T-helper 17 cell (primary cell): ENCODE results near the gene PTPRR. TPM values are rescaled to one million over a fixed set of nuclear protein-coding genes. Genes with fewer than 3 reads are reported as not detected.

ENCODE experiments used
- ATAC-seq: fragments of 150-1000 bp; cut with Tn5 transposase; 2 replicates; pipeline ENCODE4 v1.10.0; 2021; ENCODE audit warnings: mild to moderate bottlenecking, moderate library complexity
- DNase-seq, 3 donors: peaks; one replicate each; pipeline versions ENCODE4 v3.0.0 to v3.0.0-alpha.2; 2020 to 2021
- H3K9me3 ChIP-seq: one replicate; pipeline ENCODE4 v1.7.0; 2013; ENCODE audit warnings: low read length, mild to moderate bottlenecking; ENCODE audit not compliant: control insufficient read depth, poor library complexity, severe bottlenecking
- H3K27ac Mint-ChIP-seq: one replicate; pipeline ENCODE4 v1.8.0; 2022; ENCODE audit warnings: mild to moderate bottlenecking, moderate library complexity, mixed read lengths
- H3K27me3 Mint-ChIP-seq: one replicate; pipeline ENCODE4 v1.8.0; 2022; ENCODE audit warnings: mixed read lengths
- H3K36me3 Mint-ChIP-seq: one replicate; pipeline ENCODE4 v1.8.0; 2022; ENCODE audit warnings: low read depth, mixed read lengths
- H3K4me1 Mint-ChIP-seq: one replicate; pipeline ENCODE4 v1.8.0; 2022; ENCODE audit warnings: mild to moderate bottlenecking, mixed read lengths
- H3K4me3 Mint-ChIP-seq: one replicate; pipeline ENCODE4 v1.8.0; 2022; ENCODE audit warnings: mild to moderate bottlenecking, moderate library complexity, mixed read lengths
- total RNA-seq, 4 donors: library from RNA in 2 of 4; stranded (reverse) in 2 of 4; gene quantifications; one replicate each; pipeline ENCODE4 v1.2.3 and lab custom pipeline; 2022 to 2026

PTPRR gene
- total RNA-seq, 2 donors from 2014 or later, result not detected

DNA sequence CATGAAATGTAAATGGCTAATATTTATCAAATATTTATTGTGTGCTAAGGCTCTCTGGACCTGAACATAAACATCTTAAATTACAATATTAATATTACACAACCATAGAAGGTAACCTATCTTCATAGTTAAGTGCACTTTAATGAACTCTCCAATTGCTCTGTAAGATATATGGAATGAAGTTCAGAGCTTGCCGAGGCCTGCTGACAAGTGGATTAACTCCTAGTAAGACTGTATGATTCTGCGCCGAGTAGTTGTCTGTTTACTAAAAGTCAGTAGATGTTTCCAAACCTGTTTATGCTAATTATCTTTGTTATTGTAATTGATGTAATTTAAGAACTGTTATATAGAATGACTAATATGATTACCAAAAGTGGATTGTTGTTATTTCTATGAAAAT, 77.2 kb downstream of the PTPRR start:
- no peaks in the 10 kb centered on the region for H3K36me3 Mint-ChIP-seq
- H3K27ac Mint-ChIP-seq, result no peak overlapping the region
- DNase-seq, result no peak

GRCh38 chr12:70842942-70843341, 77.6 kb downstream of the PTPRR start:
- H3K27ac Mint-ChIP-seq, result no peak overlapping the region
- no peaks in the 10 kb centered on the region for H3K36me3 Mint-ChIP-seq
- no peaks in the 10 kb centered on the region for H3K4me1 Mint-ChIP-seq
- DNase-seq, result no peak
- ATAC-seq, result no peak
- no peaks in the 10 kb centered on the region for H3K27me3 Mint-ChIP-seq
- no peak overlapping the region for H3K4me3 Mint-ChIP-seq
- no peaks in the 10 kb centered on the region for H3K9me3 ChIP-seq

More for the DNA sequence above, 77.2 kb downstream of the PTPRR start:
- Mint-ChIP-seq H3K4me1 (no peaks in the 10 kb centered on the region), H3K27me3 (no peaks in the 10 kb centered on the region), H3K4me3 (no peak overlapping the region)
- no peaks in the 10 kb centered on the region for H3K9me3 ChIP-seq
- no peak for ATAC-seq

- ATAC-seq (no peak), DNase-seq (no peak)
- Mint-ChIP-seq H3K36me3 (no peaks in the 10 kb centered on the region), H3K4me3 (no peak overlapping the region), H3K4me1 (no peaks in the 10 kb centered on the region), H3K27me3 (no peaks in the 10 kb centered on the region), H3K27ac (no peak overlapping the region)
- H3K9me3 ChIP-seq, result no peaks in the 10 kb centered on the region
These were observed 78.4 kb downstream of the PTPRR start for GRCh38 chr12:70842136-70842535.

- H3K4me3 Mint-ChIP-seq, result no peak overlapping the region
- DNase-seq (no peak), ATAC-seq (no peak)
- H3K4me1 Mint-ChIP-seq, result no peaks in the 10 kb centered on the region
- no peaks in the 10 kb centered on the region for H3K9me3 ChIP-seq
- H3K27me3 Mint-ChIP-seq, result no peaks in the 10 kb centered on the region
- H3K27ac Mint-ChIP-seq, result no peak overlapping the region
- no peaks in the 10 kb centered on the region for H3K36me3 Mint-ChIP-seq
These were observed 79.7 kb downstream of the PTPRR start for GRCh38 chr12:70840656-70841350.

DNA sequence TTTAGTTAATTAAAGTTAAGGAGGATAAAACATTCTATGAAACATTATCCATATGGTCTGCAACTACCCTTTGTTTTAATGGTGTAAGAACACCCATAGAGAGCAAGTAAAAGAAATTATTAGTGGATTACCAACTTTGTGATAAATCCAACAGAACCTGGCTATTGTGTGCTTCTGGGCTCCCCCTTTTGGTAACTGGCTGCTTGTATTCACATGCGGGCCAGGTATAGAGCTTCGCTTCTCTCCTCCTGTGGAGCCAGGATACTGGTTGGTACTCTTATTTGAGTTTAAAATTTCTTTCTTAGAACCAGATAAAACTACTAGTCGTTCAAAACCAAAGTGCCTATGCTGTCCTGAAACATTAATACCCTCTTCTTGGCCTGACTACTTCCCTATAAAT, 81.0 kb downstream of the PTPRR start:
- H3K4me3 Mint-ChIP-seq, result no peak overlapping the region
- H3K4me1 Mint-ChIP-seq, result no peaks in the 10 kb centered on the region
- H3K9me3 ChIP-seq, result no peaks in the 10 kb centered on the region
- DNase-seq (no peak), ATAC-seq (no peak)
- H3K36me3 Mint-ChIP-seq, result no peaks in the 10 kb centered on the region
- no peaks in the 10 kb centered on the region for H3K27me3 Mint-ChIP-seq
- H3K27ac Mint-ChIP-seq, result no peak overlapping the region

DNA sequence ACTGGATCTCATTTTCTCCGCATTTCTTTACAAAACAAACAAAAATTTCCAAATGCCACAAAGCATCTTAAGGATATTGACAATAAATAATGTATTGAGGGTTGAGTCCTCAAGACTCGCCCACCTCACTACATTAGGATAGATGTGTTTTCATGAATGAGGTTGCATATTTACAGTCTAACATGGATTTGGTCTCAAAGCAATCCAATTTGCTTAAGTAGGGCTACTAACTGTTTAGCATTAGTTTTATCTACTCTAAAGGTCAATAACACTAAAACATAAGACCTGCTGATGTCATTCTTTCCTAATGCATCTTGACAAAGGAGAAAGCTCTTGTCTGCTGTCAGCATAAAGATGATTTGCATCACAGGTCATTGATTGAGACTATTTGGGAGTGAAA, 82.4 kb downstream of the PTPRR start:
- H3K27ac Mint-ChIP-seq, result no peak overlapping the region
- DNase-seq, result no peak
- no peaks in the 10 kb centered on the region for H3K27me3 Mint-ChIP-seq
- no peaks in the 10 kb centered on the region for H3K36me3 Mint-ChIP-seq
- H3K9me3 ChIP-seq, result no peaks in the 10 kb centered on the region
- no peak for ATAC-seq
- H3K4me1 Mint-ChIP-seq, result no peaks in the 10 kb centered on the region
- no peak overlapping the region for H3K4me3 Mint-ChIP-seq

GRCh38 chr12:70837026-70837425, 83.5 kb downstream of the PTPRR start:
- Mint-ChIP-seq H3K27ac (no peak overlapping the region), H3K36me3 (no peaks in the 10 kb centered on the region), H3K27me3 (no peaks in the 10 kb centered on the region), H3K4me3 (no peak overlapping the region), H3K4me1 (no peaks in the 10 kb centered on the region)
- ATAC-seq (no peak), DNase-seq (no peak)
- no peaks in the 10 kb centered on the region for H3K9me3 ChIP-seq

DNA sequence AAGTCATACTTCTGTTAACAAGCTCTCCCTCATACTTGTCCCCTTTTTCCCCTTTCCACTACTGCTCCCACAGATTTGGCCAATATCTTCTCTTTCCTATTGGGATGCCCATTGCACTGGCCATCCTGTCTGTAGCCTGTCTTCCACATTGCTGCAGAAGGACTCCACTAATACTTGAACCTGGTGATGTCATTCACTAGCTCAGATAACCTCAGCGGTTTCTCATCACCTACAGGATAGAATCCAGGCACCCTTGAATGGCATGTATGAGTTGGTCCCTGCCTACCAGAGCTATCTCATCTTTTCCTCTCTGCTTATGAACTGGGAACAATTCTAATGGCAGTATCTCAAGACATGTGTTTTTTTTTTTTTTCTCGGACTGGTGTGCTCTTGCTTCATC, 84.6 kb downstream of the PTPRR start:
- no peaks in the 10 kb centered on the region for H3K9me3 ChIP-seq
- H3K36me3 Mint-ChIP-seq, result no peaks in the 10 kb centered on the region
- DNase-seq (no peak), ATAC-seq (no peak)
- H3K4me1 Mint-ChIP-seq, result no peaks in the 10 kb centered on the region
- H3K4me3 Mint-ChIP-seq, result no peak overlapping the region
- no peaks in the 10 kb centered on the region for H3K27me3 Mint-ChIP-seq
- no peak overlapping the region for H3K27ac Mint-ChIP-seq

DNA sequence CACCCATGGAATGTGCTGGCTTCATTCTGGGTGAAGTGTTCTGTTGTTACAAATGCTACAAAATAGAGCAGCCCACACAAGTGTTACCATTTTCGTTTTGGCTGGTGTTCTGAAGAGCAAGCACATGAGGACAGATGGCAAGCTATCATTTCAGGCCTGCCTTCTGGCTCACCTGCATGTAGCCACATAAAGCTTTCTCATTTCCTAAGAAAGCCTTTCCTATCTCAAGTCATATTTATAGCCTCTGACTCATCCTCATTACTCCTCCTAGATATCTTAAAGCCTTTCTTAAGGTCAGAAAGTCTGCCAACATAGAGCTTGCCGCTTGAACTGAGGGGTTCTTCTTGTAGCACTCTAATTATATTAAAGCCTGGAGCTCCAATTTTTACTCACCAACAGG, 89.0 kb downstream of the PTPRR start:
- H3K36me3 Mint-ChIP-seq, result no peaks in the 10 kb centered on the region
- H3K4me3 Mint-ChIP-seq, result no peak overlapping the region
- no peaks in the 10 kb centered on the region for H3K4me1 Mint-ChIP-seq
- H3K27ac Mint-ChIP-seq, result no peak overlapping the region
- H3K9me3 ChIP-seq, result no peaks in the 10 kb centered on the region
- no peaks in the 10 kb centered on the region for H3K27me3 Mint-ChIP-seq
- DNase-seq, result no peak
- no peak for ATAC-seq

GRCh38 chr12:70830221-70831061, 90.1 kb downstream of the PTPRR start:
- no peak for ATAC-seq
- H3K4me1 Mint-ChIP-seq, result no peaks in the 10 kb centered on the region
- no peak overlapping the region for H3K27ac Mint-ChIP-seq

GRCh38 chr12:70829070-70829469, 91.5 kb downstream of the PTPRR start:
- no peak for ATAC-seq
- no peaks in the 10 kb centered on the region for H3K27me3 Mint-ChIP-seq
- H3K9me3 ChIP-seq, result no peaks in the 10 kb centered on the region
- no peak for DNase-seq
- no peak overlapping the region for H3K27ac Mint-ChIP-seq
- no peaks in the 10 kb centered on the region for H3K4me1 Mint-ChIP-seq
- H3K4me3 Mint-ChIP-seq, result no peak overlapping the region
- no peaks in the 10 kb centered on the region for H3K36me3 Mint-ChIP-seq

More at GRCh38 chr12:70830221-70831061, 90.1 kb downstream of the PTPRR start:
- no peaks in the 10 kb centered on the region for H3K27me3 Mint-ChIP-seq
- no peak overlapping the region for H3K4me3 Mint-ChIP-seq
- no peaks in the 10 kb centered on the region for H3K36me3 Mint-ChIP-seq
- H3K9me3 ChIP-seq, result no peaks in the 10 kb centered on the region
- no peak for DNase-seq

GRCh38 chr12:70828351-70828750, 92.2 kb downstream of the PTPRR start:
- Mint-ChIP-seq H3K4me3 (no peak overlapping the region), H3K27me3 (no peaks in the 10 kb centered on the region), H3K27ac (no peak overlapping the region), H3K36me3 (no peaks in the 10 kb centered on the region), H3K4me1 (peaks cover 3% of the 10 kb centered on the region)
- no peak for DNase-seq
- no peak for ATAC-seq
- no peaks in the 10 kb centered on the region for H3K9me3 ChIP-seq

GRCh38 chr12:70826156-70826555, 94.4 kb downstream of the PTPRR start:
- peaks cover 4% of the 10 kb centered on the region for H3K4me1 Mint-ChIP-seq
- no peak for DNase-seq
- no peaks in the 10 kb centered on the region for H3K36me3 Mint-ChIP-seq
- H3K27me3 Mint-ChIP-seq, result no peaks in the 10 kb centered on the region
- no peak overlapping the region for H3K4me3 Mint-ChIP-seq
- no peak for ATAC-seq
- H3K9me3 ChIP-seq, result no peaks in the 10 kb centered on the region
- no peak overlapping the region for H3K27ac Mint-ChIP-seq

DNA sequence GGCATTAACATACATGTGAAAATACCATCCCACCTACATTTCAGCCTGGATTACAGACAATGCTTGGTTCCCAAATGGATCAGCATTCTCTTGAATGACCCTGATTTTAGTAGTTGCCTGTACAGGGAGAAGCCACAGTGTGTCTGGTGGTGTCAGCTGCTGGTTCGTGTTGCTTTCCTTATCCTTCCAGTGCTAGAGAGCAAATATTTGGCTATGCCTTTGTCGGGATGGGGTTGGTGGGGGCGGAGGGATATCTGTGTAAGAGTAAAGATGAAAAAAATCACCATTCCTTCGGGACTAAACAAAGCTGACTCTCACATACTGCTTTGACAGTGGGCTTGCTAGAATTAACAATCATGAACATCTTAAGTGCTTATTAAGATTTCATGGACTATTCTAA, 96.0 kb downstream of the PTPRR start:
- Mint-ChIP-seq H3K36me3 (no peaks in the 10 kb centered on the region), H3K27me3 (no peaks in the 10 kb centered on the region), H3K27ac (no peak overlapping the region), H3K4me1 (peaks cover 4% of the 10 kb centered on the region), H3K4me3 (no peak overlapping the region)
- H3K9me3 ChIP-seq, result no peaks in the 10 kb centered on the region
- DNase-seq (no peak), ATAC-seq (no peak)
